Endothelial cell of umbilical vein (primary cell): Measurements from ENCODE around the gene APBA2. TPM values are rescaled to one million over a fixed set of nuclear protein-coding genes. Genes with fewer than 3 reads are reported as not detected.

Experiments used
- BruUV-seq: library from RNA; stranded (reverse); fragments of 400-500 nt; replicated peaks from 2 replicates; lab custom pipeline; 2021; lab: Mats Ljungman, UMichigan
- CTCF ChIA-PET: fragments of 300-600, 350-600 bp; sonication (Branson Sonifier 250); formaldehyde crosslinking; loops from one replicate; lab custom pipeline; 2021; ENCODE audit warnings: antibody characterized with exemption, inconsistent platforms; lab: Charles Lee
- POLR2A ChIA-PET: fragments of 300-600, 350-600 bp; sonication (Branson Sonifier 250); formaldehyde crosslinking; loops from one replicate; lab custom pipeline; 2021; ENCODE audit warnings: antibody characterized with exemption, inconsistent platforms; lab: Charles Lee
- DNase-seq: peaks from one replicate; pipeline ENCODE4 v3.0.0-alpha.2; 2011; ENCODE audit warnings: low read depth, low spot score
- FAIRE-seq: peaks from 2 replicates; lab custom pipeline; 2011; peaks lifted over from hg19 to GRCh38; lab: Jason Lieb, UNC
- H2AFZ ChIP-seq: 2 replicates; pipeline ENCODE4 v1.6.0; 2012; ENCODE audit warnings: low read depth, low read length, control low read depth, inconsistent platforms
- H3K27ac ChIP-seq: 2 replicates; pipeline ENCODE4 v1.5.1; 2011; ENCODE audit warnings: low read depth, mild to moderate bottlenecking, control low read depth, low read length, moderate library complexity; ENCODE audit not compliant: insufficient read depth
- H3K27me3 ChIP-seq, 2 experiments: 2 replicates each; pipeline versions ENCODE4 v1.6.0 to v1.6.1; 2011; ENCODE audit warnings: low read length in 2 of 2, mixed read lengths in 1 of 2; ENCODE audit not compliant: control insufficient read depth in 2 of 2, insufficient read depth in 2 of 2
- H3K36me3 ChIP-seq, 2 experiments: 2 replicates in 1 of 2; 3 replicates in 1 of 2; pipeline ENCODE4 v1.5.1; 2011; ENCODE audit warnings: low read length in 2 of 2, mild to moderate bottlenecking in 1 of 2, moderate library complexity in 1 of 2; ENCODE audit not compliant: control insufficient read depth in 2 of 2, insufficient read depth in 2 of 2; ENCODE audit errors: extremely low read depth in 1 of 2
- H3K4me1 ChIP-seq: 3 replicates; pipeline ENCODE4 v1.5.1; 2011; ENCODE audit warnings: mild to moderate bottlenecking, low read length; ENCODE audit not compliant: control insufficient read depth, insufficient read depth; ENCODE audit errors: extremely low read depth
- H3K4me2 ChIP-seq: 2 replicates; pipeline ENCODE4 v1.6.1; 2011; ENCODE audit warnings: low read length, control low read depth, mixed read lengths; ENCODE audit not compliant: insufficient read depth
- H3K4me3 ChIP-seq, 3 experiments: fragments of 200-600 bp in 1 of 3; sonication (generic), shearing (Covaris generic) in 1 of 3; replicated peaks in 1 of 3; 2 replicates each; pipeline ENCODE4 v1.5.1; 2011 to 2016; ENCODE audit warnings: control low read depth in 3 of 3, low read length in 3 of 3, mild to moderate bottlenecking in 2 of 3, inconsistent platforms in 1 of 3, low read depth in 1 of 3, moderate library complexity in 1 of 3; ENCODE audit not compliant: insufficient read depth in 1 of 3
- H3K79me2 ChIP-seq: 2 replicates; pipeline ENCODE4 v1.6.0; 2012; ENCODE audit warnings: low read length, inconsistent platforms; ENCODE audit not compliant: control insufficient read depth, insufficient read depth
- H3K9ac ChIP-seq: replicated peaks from 2 replicates; pipeline ENCODE3; 2011; ENCODE audit warnings: low read length, control low read depth; ENCODE audit not compliant: insufficient read depth; ENCODE audit errors: extremely low read depth
- H3K9me1 ChIP-seq: replicated peaks from 3 replicates; pipeline ENCODE4 v1.6.0; 2011; ENCODE audit warnings: mild to moderate bottlenecking, low read length; ENCODE audit not compliant: control insufficient read depth, insufficient read depth; ENCODE audit errors: extremely low read depth
- H3K9me3 ChIP-seq: replicated peaks from 2 replicates; pipeline ENCODE4 v1.5.1; 2012; ENCODE audit warnings: low read length, inconsistent platforms; ENCODE audit not compliant: control insufficient read depth, insufficient read depth
- H4K20me1 ChIP-seq: replicated peaks from 2 replicates; pipeline ENCODE3; 2011; ENCODE audit warnings: mild to moderate bottlenecking, low read length; ENCODE audit not compliant: control insufficient read depth, insufficient read depth; ENCODE audit errors: extremely low read depth
- CTCF ChIP-seq, 2 donors: IDR thresholded peaks; 1 replicate in 1 of 2; 2 replicates in 1 of 2; pipeline ENCODE4 v1.5.1; 2011; ENCODE audit warnings: low read length in 2 of 2, mild to moderate bottlenecking in 2 of 2, moderate library complexity in 2 of 2, control low read depth in 1 of 2, inconsistent platforms in 1 of 2, low read depth in 1 of 2; ENCODE audit not compliant: insufficient read depth in 1 of 2; ENCODE audit errors: extremely low read depth in 1 of 2
- EZH2 ChIP-seq: IDR thresholded peaks from 2 replicates; pipeline ENCODE4 v1.6.1; 2012; ENCODE audit warnings: borderline replicate concordance, low read depth, mild to moderate bottlenecking, moderate library complexity, low read length, inconsistent platforms; ENCODE audit not compliant: severe bottlenecking
- GATA2 ChIP-seq: IDR thresholded peaks from 2 replicates; pipeline ENCODE4 v1.7.0; 2011; ENCODE audit warnings: low read depth, mild to moderate bottlenecking, moderate library complexity, mixed read lengths, low read length; ENCODE audit not compliant: insufficient read length, insufficient read depth
- JUN ChIP-seq: IDR thresholded peaks from 2 replicates; pipeline ENCODE4 v1.6.1; 2011; ENCODE audit warnings: borderline replicate concordance, low read depth; ENCODE audit not compliant: insufficient read length, insufficient read depth
- MYC ChIP-seq: IDR thresholded peaks from one replicate; pipeline ENCODE4 v1.6.1; 2011; ENCODE audit warnings: mild to moderate bottlenecking, low read depth, low read length
- POLR2A ChIP-seq: IDR thresholded peaks from 2 replicates; pipeline ENCODE4 v1.6.1; 2012; ENCODE audit warnings: low read depth, mild to moderate bottlenecking, control low read depth, low read length
- POLR2AphosphoS5 ChIP-seq: IDR thresholded peaks from 2 replicates; pipeline ENCODE4 v1.6.1; 2012; ENCODE audit warnings: low read depth, mild to moderate bottlenecking, control low read depth, low read length, moderate library complexity; ENCODE audit not compliant: insufficient read depth
- dilution Hi-C: fragments of 300-500 bp; cut with MboI; formaldehyde crosslinking; loops from one replicate; pipeline ENCODE4 v1.15.0; 2019; ENCODE audit warnings: low sequenced_read_pairs; ENCODE audit not compliant: extremely low pct_ligation_motif_present
- intact Hi-C: fragments of 100-400 bp; cut with micrococcal nuclease; formaldehyde crosslinking; loops from one replicate; pipeline ENCODE4 v1.10.0; 2022
- polyA plus RNA-seq, 4 experiments: library from polyadenylated mRNA; depleted of rRNA in 3 of 4; stranded (reverse) in 3 of 4; unstranded in 1 of 4; fragments of >200 nt; gene quantifications; 2 replicates each; pipeline versions ENCODE4 v1.2.1 to v1.2.3, GENCODE V29; 2011 to 2012; ENCODE audit warnings: missing spikeins in 1 of 4
- total RNA-seq: library from RNA; stranded (reverse); gene quantifications from 2 replicates; pipeline ENCODE4 v1.2.3, GENCODE V29; 2021

The APBA2 gene
- total and polyA plus RNA-seq, 2 donors (not counting 3 experiments of a cell fraction or from before 2014, with no cell fraction given) = 5.7 to 11.1 TPM

DNA sequence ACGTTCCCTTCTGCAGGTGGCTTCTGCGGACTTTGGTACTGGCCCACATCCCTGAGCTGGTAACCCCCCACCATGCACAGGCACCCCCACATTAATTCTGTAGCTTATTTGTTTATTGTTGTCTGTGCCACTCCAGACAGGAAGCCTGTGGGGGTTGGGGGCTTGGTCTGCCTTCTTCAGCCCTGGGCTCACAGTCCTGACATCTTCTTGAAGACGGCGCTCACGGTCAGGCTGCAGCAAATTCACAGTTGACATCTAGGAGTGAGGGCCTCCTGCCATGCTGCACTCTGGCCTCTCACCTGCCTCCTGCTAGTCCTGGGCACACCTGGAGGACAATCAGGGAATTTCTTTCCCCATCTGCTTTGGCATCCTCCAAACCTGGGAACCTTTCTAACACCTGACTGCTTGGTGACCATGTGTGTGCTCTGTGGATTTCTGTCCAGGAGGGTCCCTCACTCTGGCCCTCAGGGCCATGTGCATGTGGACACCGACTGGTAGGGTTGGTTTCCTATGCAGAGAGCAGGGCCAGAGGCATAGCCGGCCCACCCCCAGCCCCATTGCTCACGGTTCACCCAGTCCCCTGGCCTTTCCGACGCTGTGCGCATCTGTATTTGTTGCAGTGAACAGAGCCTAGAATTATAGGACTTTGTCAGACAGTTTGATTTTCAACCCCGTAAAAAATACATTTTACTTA, 68.8 kb downstream of the APBA2 start:
- ChIA-PET CTCF (no interaction called here), POLR2A (no interaction called here)
- H3K4me3 ChIP-seq = no peak overlapping the region
- no peak overlapping the region for H3K4me2 ChIP-seq
- TF ChIP-seq CTCF (IDR thresholded peaks at IDR 0.05; ENCODE audit: extremely low read depth in 1 of 2, insufficient read depth in 1 of 2, low read depth in 1 of 2, low read length in 2 of 2) = no peak
- no peak for TF ChIP-seq JUN
- no peak for TF ChIP-seq EZH2
- TF ChIP-seq MYC = no peak
- TF ChIP-seq GATA2 = no peak
- TF ChIP-seq POLR2A = no peak
- TF ChIP-seq POLR2AphosphoS5 = no peak
- no peak overlapping the region for H3K27ac ChIP-seq
- FAIRE-seq (no peak), DNase-seq (no peak)
- no peaks in the 10 kb centered on the region for H3K9me3 ChIP-seq
- H3K27me3 ChIP-seq = no peaks in the 10 kb centered on the region
- no peak overlapping the region for H3K9ac ChIP-seq
- H3K36me3 ChIP-seq = no peaks in the 10 kb centered on the region
- dilution Hi-C loops (no loop called here), intact Hi-C loops (no loop called here)
- no peaks in the 10 kb centered on the region for H3K79me2 ChIP-seq
- no peaks in the 10 kb centered on the region for H3K4me1 ChIP-seq
- BruUV-seq = no TSS peak
- H3K9me1 ChIP-seq = no peaks in the 10 kb centered on the region
- H4K20me1 ChIP-seq = no peaks in the 10 kb centered on the region
- no peak overlapping the region for H2AFZ ChIP-seq
